Duodenal mucosa (tissue), 2 donors: Measurements from ENCODE around the gene KRTAP5-5.
"Not testable (repeated sequence)": the region's sequence is repeated elsewhere in the genome, so short reads cannot be mapped to it uniquely, and the experiment has no call there.

Source experiments
- H3K27ac ChIP-seq: one replicate; pipeline ENCODE4 v1.7.0; 2013; ENCODE audit warnings: low read depth, low read length
- H3K27me3 ChIP-seq, 2 donors: one replicate each; pipeline ENCODE4 v1.7.0; 2013; ENCODE audit warnings: low read length in 2 of 2, control low read depth in 1 of 2; ENCODE audit not compliant: insufficient read depth in 2 of 2, control insufficient read depth in 1 of 2
- H3K36me3 ChIP-seq, 2 donors: one replicate each; pipeline ENCODE4 v1.7.0; 2013; ENCODE audit warnings: low read length in 2 of 2, control low read depth in 1 of 2; ENCODE audit not compliant: insufficient read depth in 2 of 2, control insufficient read depth in 1 of 2
- H3K4me1 ChIP-seq, 2 donors: one replicate each; pipeline ENCODE4 v1.7.0; 2013; ENCODE audit warnings: low read length in 2 of 2, control low read depth in 1 of 2; ENCODE audit not compliant: insufficient read depth in 2 of 2, control insufficient read depth in 1 of 2
- H3K4me3 ChIP-seq, 2 donors: one replicate each; pipeline ENCODE4 v1.7.0; 2013; ENCODE audit warnings: low read length in 2 of 2, low read depth in 1 of 2
- H3K9ac ChIP-seq, 2 donors: one replicate each; pipeline ENCODE4 v1.7.0; 2013; ENCODE audit warnings: low read length in 2 of 2, low read depth in 1 of 2
- H3K9me3 ChIP-seq, 2 donors: one replicate each; pipeline ENCODE4 v1.7.0; 2013; ENCODE audit warnings: low read length in 2 of 2, control low read depth in 1 of 2; ENCODE audit not compliant: control insufficient read depth in 1 of 2

The KRTAP5-5 gene

DNA sequence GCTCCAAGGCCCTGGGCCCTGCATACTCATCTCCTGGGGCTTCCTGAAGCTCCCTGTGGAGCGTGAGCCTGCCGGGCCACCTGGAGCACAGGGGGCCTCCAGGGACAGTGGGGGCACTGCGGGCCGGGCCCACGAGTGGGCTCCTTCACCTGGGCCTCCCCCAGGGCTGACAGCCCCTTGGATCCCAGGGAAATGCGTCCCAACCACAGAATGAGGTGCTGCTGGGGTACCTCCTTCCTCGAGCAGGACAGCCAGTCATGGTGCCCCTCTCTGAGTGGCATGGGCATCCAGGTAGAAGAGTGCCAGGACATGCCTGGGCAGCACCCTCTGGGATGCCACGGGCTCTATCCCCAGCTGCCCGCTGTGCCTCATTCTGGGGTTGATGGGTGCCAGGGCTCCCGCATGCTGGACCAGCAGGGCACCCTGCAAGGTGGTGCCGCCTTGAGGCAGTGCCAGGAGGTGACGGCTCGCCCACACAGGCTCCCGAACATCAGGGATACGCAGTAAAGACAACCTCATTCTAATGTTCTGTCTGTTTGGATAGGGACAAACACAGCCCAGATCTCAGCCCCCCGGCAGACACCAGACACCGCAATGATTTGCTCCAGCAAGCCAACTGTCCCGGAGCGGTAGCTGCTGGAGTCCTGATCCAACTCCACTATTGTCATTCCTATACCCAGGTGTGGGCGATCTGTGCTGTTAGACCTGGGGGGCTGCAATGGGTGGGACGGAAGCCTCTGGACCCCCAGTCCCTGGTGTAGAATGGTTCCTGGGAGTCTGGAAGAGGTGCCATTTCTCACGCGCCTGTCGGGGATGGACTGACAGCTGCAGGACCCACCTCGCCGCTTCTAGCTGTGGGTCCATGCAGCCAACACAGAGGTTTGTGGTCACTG is 25.8 kb downstream of the KRTAP5-5 start:
- Histone ChIP-seq H3K27me3 (peaks cover 12 to 17% of the 10 kb centered on the region in 2 donors), H3K4me3 (no peak overlapping the region), H3K9me3 (no peaks in the 10 kb centered on the region), H3K4me1 (no peaks in the 10 kb centered on the region), H3K36me3 (no peaks in the 10 kb centered on the region), H3K27ac (no peak overlapping the region), H3K9ac (no peak overlapping the region)

DNA sequence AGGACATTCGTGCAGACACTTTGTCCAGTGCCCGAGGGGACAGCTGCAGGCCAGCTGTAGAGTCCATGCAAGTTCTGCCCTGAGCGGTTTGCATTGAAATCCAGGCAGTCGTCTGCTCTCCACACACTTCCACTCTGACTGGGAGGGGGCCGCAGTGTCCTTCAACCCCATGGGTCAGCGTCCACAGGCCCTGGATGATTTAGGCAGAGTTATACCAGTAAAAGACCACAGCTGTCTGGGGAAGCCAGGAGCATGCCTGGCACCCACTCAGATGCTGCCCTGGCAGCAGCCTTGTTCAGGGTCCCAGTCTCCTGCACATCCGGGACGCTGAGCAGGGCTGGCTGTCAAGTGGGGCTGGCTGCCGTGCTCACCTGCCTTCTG is 26.5 kb downstream of the KRTAP5-5 start:
- Histone ChIP-seq H3K9me3 (no peaks in the 10 kb centered on the region), H3K36me3 (no peaks in the 10 kb centered on the region), H3K4me3 (no peak overlapping the region), H3K27ac (no peak overlapping the region), H3K27me3 (peaks cover 12 to 19% of the 10 kb centered on the region in 2 donors), H3K9ac (no peak overlapping the region), H3K4me1 (no peaks in the 10 kb centered on the region)

DNA sequence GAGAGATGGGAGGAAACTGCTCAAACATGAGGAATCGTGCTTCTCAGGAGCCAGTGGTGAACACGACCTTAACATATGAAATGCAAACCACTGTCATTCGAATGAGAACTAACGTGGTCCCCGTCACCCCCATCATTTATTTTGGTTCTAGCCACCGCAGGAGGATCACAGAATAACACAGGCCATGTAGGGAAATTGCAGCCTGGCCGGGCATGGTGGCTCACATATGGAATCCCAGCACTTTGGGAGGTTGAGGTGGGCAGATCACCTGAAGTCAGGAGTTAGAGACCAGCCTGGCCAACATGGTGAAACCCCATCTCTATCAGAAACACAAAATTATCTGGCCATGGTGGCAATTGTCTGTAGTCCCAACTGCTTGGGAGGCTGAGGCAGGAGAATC is 27.1 kb downstream of the KRTAP5-5 start:
- H3K4me3 ChIP-seq, result no peak overlapping the region
- H3K27me3 ChIP-seq, result peaks cover 12 to 19% of the 10 kb centered on the region in 2 donors
- H3K27ac ChIP-seq, result no peak overlapping the region
- H3K9ac ChIP-seq, result no peak overlapping the region
- H3K4me1 ChIP-seq, result no peaks in the 10 kb centered on the region
- H3K36me3 ChIP-seq, result no peaks in the 10 kb centered on the region
- no peaks in the 10 kb centered on the region for H3K9me3 ChIP-seq

DNA sequence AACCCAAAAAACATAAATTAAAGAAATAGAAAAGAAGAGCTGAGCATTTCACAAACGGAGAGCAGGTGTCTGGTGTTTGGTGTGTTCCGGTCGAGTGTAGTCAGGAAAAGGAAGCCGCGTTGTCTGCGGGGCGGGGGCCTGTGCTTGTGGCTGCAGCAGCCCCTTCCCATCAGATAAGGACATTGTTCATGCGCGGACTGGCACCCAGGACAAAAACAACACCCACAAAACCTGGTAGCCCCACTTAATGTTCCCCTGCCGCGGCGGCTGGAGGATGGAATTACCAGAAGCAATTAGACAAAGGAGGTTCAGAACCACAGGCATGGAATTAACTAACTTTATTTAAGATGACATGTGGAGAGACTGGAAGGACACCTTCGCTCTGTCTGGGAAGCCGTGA is 29.9 kb downstream of the KRTAP5-5 start:
- peaks cover 0 to 15% of the 10 kb centered on the region in 2 donors for H3K27me3 ChIP-seq
- no peak overlapping the region for H3K27ac ChIP-seq
- H3K9ac ChIP-seq, result no peak overlapping the region
- H3K4me3 ChIP-seq, result no peak overlapping the region
- no peaks in the 10 kb centered on the region for H3K36me3 ChIP-seq
- no peaks in the 10 kb centered on the region for H3K9me3 ChIP-seq
- no peaks in the 10 kb centered on the region for H3K4me1 ChIP-seq

DNA sequence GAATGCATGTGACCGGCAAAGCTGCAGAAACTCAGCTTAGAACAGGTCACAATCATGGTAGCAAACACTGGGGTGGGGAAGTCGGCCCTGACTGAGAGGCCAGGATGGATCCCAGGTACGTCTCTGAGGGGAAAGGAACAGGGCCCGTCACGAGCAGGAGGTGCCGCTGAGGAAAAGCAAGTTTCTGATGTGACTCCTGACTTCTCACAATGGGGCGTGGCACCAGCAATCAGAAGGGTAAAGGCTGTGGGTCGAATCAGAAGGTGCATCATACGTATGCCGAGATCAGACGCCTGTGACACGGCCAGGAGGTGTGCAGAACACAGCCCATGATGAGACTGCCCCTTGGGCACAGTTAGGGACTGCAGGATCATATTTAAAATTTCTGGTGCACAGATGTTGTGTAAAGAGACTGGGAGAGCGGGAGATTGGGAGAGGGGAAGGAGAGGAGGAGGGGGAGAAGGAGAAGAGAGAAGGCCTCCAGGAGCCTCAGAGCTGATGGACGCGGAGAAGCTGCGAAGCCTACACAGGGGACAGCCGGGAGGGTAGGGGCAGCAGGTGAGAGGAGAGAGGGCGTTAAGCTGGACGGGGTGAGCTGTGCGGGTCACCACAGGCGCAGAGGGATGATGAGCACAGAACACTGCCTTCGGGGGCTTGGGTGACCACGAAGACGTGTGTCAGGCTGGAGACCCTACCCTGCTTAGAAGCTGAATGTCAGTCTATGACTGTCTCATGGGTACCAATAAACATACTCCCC is 30.7 kb downstream of the KRTAP5-5 start:
- H3K36me3 ChIP-seq, result no peaks in the 10 kb centered on the region
- H3K4me3 ChIP-seq, result no peak overlapping the region
- H3K4me1 ChIP-seq, result no peaks in the 10 kb centered on the region
- no peak overlapping the region for H3K9ac ChIP-seq
- no peaks in the 10 kb centered on the region for H3K9me3 ChIP-seq
- no peak overlapping the region for H3K27ac ChIP-seq
- peaks cover 0 to 15% of the 10 kb centered on the region in 2 donors for H3K27me3 ChIP-seq

DNA sequence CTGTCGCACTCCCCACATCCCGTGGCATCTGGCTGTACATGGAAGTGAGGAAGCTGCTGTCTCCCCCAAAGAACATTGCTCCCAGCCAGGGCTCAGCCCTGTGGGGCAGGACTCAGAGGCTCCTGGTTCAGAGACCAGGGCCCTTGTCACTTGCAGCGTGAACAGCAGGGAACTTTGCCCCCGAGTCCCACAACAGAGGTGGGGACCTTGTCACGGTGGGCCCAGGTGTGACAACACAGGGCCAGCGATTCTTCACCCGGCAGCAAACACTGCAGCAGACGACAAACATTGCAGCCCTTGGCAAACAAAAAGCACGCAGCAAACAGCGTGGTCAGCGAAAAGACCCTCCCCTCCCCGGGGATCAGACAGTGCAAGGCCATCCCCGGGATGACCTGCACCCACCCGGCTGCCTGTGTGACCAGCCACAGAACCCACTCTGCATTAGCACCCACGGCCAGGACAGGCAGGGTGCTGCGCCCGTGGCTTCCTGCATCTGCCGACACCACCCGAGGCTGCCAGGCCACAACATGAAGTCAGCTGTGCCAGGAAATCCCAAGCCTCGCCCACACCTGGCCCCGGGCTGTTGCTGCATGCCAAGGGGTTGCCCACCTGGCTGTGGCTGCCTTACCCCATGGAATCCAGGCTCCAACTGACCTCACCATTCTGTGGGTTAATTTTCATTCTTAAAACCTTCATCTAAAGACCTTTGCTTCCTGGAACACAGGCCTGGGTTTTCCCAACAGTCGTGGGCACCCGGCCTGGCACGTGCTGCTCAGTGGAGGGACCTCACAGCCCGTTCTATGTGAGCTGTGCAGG is 32.1 kb downstream of the KRTAP5-5 start:
- not testable (repeated sequence) for H3K27ac ChIP-seq, H3K9me3 ChIP-seq, H3K9ac ChIP-seq, H3K27me3 ChIP-seq, H3K36me3 ChIP-seq, H3K4me3 ChIP-seq, H3K4me1 ChIP-seq

DNA sequence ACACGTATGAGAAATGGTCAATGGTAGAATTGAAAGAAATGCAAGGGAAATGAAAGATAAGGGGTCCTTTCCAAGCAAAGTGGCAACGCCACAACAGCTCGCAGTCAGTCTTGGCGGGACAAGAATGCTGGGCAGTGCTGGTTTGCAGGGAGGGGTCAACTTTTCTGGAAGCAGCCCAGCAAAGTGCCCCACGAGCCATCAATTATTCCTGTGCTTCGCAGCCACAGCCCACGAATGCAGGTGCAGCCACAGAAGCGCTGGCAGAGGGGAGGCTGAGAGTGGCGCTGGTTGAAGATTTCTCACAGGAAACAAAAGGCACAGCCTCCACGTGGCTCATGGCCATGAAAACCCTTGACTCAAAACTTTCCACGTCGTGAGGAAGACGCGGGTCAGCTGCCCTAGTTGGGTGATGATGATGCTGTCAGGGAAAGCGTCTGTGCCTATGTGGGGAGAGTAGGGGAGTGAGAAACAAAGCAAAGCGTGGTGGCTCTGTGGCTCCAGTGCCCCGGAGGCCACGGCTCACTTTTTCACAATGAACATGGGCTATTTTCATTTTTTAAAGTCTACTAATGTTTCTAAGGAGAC is 33.2 kb downstream of the KRTAP5-5 start:
- H3K36me3 ChIP-seq, H3K9me3 ChIP-seq, H3K4me1 ChIP-seq, H3K27me3 ChIP-seq, H3K27ac ChIP-seq, H3K9ac ChIP-seq, H3K4me3 ChIP-seq: not testable (repeated sequence)

DNA sequence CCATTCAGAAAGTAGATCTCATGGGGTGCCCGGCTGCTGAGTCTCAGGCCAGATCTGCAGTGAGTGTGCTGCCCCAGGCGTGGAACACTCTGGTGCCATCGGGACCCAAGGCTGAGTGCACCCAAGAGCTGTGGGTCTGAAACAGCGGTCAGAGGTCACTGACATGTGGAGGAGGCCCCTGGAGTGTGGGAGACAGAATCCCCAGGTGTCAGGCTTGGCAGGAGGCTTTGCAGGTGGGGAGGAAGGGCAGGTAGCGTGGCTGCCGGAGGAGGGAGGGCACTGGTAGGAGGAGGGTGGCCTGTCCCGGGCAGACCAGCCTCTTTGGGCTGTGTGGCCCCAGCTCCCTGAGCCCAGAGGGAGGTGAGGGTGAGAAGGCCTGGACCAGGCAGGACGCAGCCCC is 35.7 kb downstream of the KRTAP5-5 start:
- no peak overlapping the region for H3K9ac ChIP-seq
- H3K36me3 ChIP-seq, result no peaks in the 10 kb centered on the region
- H3K27me3 ChIP-seq, result peaks cover 6 to 20% of the 10 kb centered on the region in 2 donors
- H3K4me1 ChIP-seq, result no peaks in the 10 kb centered on the region
- no peaks in the 10 kb centered on the region for H3K9me3 ChIP-seq
- H3K4me3 ChIP-seq, result no peak overlapping the region
- no peak overlapping the region for H3K27ac ChIP-seq

DNA sequence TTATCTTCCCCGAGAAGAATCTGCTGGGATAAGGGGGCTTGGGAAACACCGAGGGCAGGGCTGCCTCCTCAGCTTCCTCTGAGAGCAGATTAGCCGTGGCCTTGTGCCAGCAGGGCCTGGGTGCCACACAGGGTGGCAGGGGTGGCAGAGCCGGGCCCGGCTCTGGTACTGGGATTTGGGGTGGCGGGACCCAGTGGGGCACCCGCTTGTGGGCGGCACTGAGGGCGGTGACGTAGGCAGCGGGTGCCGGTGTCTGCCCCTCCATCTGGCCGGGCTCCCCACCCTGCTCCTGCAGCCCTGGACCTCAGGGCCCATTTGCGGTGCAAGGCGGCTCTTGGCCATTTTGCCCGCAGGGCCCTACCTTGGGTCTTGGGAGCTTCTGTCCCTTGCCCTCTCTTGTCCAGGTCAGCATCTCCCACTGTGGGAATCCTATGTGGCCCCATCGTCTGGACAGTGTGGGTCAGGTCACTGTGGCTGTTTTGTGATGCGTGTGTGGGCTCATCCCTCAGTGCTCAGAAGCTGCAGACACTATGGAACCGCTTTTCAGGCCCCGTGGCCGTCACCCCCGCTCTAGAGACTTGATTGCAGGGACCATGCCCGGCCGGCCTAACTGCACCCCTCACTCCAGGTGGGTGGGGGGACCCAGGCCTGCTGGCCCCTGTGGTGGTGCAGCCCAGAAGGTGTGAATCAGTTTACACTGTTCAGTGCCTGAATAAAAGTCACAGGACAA is 37.7 kb downstream of the KRTAP5-5 start:
- H3K27ac ChIP-seq, result peak overlapping the region; percentile 20
- H3K9me3 ChIP-seq, result no peaks in the 10 kb centered on the region
- H3K4me3 ChIP-seq, result no peak overlapping the region
- H3K27me3 ChIP-seq, result peaks cover 6 to 17% of the 10 kb centered on the region in 2 donors
- no peak overlapping the region for H3K9ac ChIP-seq
- H3K4me1 ChIP-seq, result no peaks in the 10 kb centered on the region
- H3K36me3 ChIP-seq, result no peaks in the 10 kb centered on the region
